CD4-positive, CD25-positive, alpha-beta regulatory T cell (primary cell): ENCODE results near the gene RARS2. TPM values are rescaled to one million over a fixed set of nuclear protein-coding genes. Genes with fewer than 3 reads are reported as not detected.

Source experiments
- ATAC-seq, 2 donors: fragments of 150-1000 bp; cut with Tn5 transposase; one replicate each; pipeline ENCODE4 v1.10.0; 2021; ENCODE audit warnings: low read depth in 2 of 2, moderate number of reproducible peaks in 2 of 2, moderate library complexity in 1 of 2
- DNase-seq, 3 donors: peaks; one replicate each; pipeline versions ENCODE4 v3.0.0 to v3.0.0-alpha.2; 2012 to 2022; ENCODE audit warnings: mixed read lengths in 1 of 3
- H3K27ac ChIP-seq: one replicate; pipeline ENCODE4 v1.7.0; 2013; ENCODE audit warnings: mild to moderate bottlenecking, low read length; ENCODE audit not compliant: insufficient read depth, poor library complexity, severe bottlenecking
- H3K27me3 ChIP-seq: one replicate; pipeline ENCODE4 v1.7.0; 2013; ENCODE audit warnings: low read length; ENCODE audit not compliant: control insufficient read depth, insufficient read depth
- H3K36me3 ChIP-seq: one replicate; pipeline ENCODE4 v1.7.0; 2013; ENCODE audit warnings: mild to moderate bottlenecking, low read length, moderate library complexity; ENCODE audit not compliant: control insufficient read depth, insufficient read depth
- H3K4me1 ChIP-seq: 2 replicates; pipeline ENCODE4 v1.7.0; 2013; ENCODE audit warnings: mild to moderate bottlenecking, low read length; ENCODE audit not compliant: insufficient read depth, control insufficient read depth, poor library complexity, severe bottlenecking
- H3K4me3 ChIP-seq: one replicate; pipeline ENCODE4 v1.7.0; 2013; ENCODE audit warnings: low read depth, mild to moderate bottlenecking, low read length, moderate library complexity
- H3K9me3 ChIP-seq, 2 experiments: 1 replicate in 1 of 2; 2 replicates in 1 of 2; pipeline ENCODE4 v1.7.0; 2013; ENCODE audit warnings: low read length in 2 of 2, mild to moderate bottlenecking in 1 of 2, moderate library complexity in 1 of 2; ENCODE audit not compliant: control insufficient read depth in 2 of 2
- H3K27ac Mint-ChIP-seq, 3 donors: one replicate each; pipeline ENCODE4 v1.8.0; 2020 to 2022; ENCODE audit warnings: mild to moderate bottlenecking in 3 of 3, mixed read lengths in 3 of 3, moderate library complexity in 2 of 3
- H3K27me3 Mint-ChIP-seq: one replicate; pipeline ENCODE4 v1.8.0; 2022; ENCODE audit warnings: mild to moderate bottlenecking, mixed read lengths
- H3K36me3 Mint-ChIP-seq: one replicate; pipeline ENCODE4 v1.8.0; 2020; ENCODE audit warnings: mixed read lengths
- H3K4me1 Mint-ChIP-seq, 4 donors: one replicate each; pipeline ENCODE4 v1.8.0; 2020 to 2022; ENCODE audit warnings: mixed read lengths in 4 of 4, mild to moderate bottlenecking in 1 of 4
- H3K4me3 Mint-ChIP-seq, 4 donors: one replicate each; pipeline ENCODE4 v1.8.0; 2020 to 2022; ENCODE audit warnings: mild to moderate bottlenecking in 4 of 4, mixed read lengths in 4 of 4, moderate library complexity in 3 of 4
- H3K9me3 Mint-ChIP-seq, 7 donors: one replicate each; pipeline ENCODE4 v1.8.0; 2020 to 2022; ENCODE audit warnings: mixed read lengths in 7 of 7, mild to moderate bottlenecking in 3 of 7, moderate library complexity in 2 of 7
- polyA plus RNA-seq, 4 donors: library from polyadenylated mRNA; unstranded; fragments of 300-500 nt; fragmentation: Illumina TruSeq; gene quantifications; one replicate each; pipeline ENCODE4 v1.2.3, GENCODE V29; 2021
- total RNA-seq: library from RNA; stranded (reverse); gene quantifications from one replicate; pipeline ENCODE4 v1.2.3, GENCODE V29; 2022

Gene RARS2
- total and polyA plus RNA-seq, 5 donors from 2014 or later: 34.0 to 44.7 (median 42.0) TPM

- Histone ChIP-seq H3K9me3 (no peaks in the 10 kb centered on the region), H3K4me3 (no peak overlapping the region), H3K36me3 (peaks cover 74% of the 10 kb centered on the region), H3K27ac (no peak overlapping the region), H3K27me3 (no peaks in the 10 kb centered on the region), H3K4me1 (no peaks in the 10 kb centered on the region)
- no peaks in the 10 kb centered on the region for H3K9me3 Mint-ChIP-seq
- no peak overlapping the region for H3K27ac Mint-ChIP-seq
- ATAC-seq (no peak), DNase-seq (no peak)
- no peak overlapping the region for H3K4me3 Mint-ChIP-seq
- H3K4me1 Mint-ChIP-seq: peaks cover 7 to 29% (median 11%) of the 10 kb centered on the region in 4 donors
- H3K27me3 Mint-ChIP-seq: no peaks in the 10 kb centered on the region
- H3K36me3 Mint-ChIP-seq: peaks cover 41% of the 10 kb centered on the region
Measured at GRCh38 chr6:87551799-87552198, 38.0 kb downstream of the RARS2 start.

GRCh38 chr6:87544474-87544735, 45.4 kb downstream of the RARS2 start:
- Mint-ChIP-seq H3K36me3 (peaks cover 49% of the 10 kb centered on the region), H3K27me3 (no peaks in the 10 kb centered on the region), H3K9me3 (peaks cover 0 to 8% (median under 1%) of the 10 kb centered on the region in 7 donors), H3K4me1 (peaks cover 0 to 4% (median under 1%) of the 10 kb centered on the region in 4 donors), H3K27ac (peak overlapping the region in 2 of 3 donors; percentile 5 to 25), H3K4me3 (no peak overlapping the region)
- Histone ChIP-seq H3K27me3 (no peaks in the 10 kb centered on the region), H3K27ac (no peak overlapping the region), H3K9me3 (peaks cover 10 to 13% of the 10 kb centered on the region in 2 experiments), H3K4me1 (no peaks in the 10 kb centered on the region), H3K4me3 (no peak overlapping the region), H3K36me3 (peaks cover 79% of the 10 kb centered on the region)
- no peak for ATAC-seq
- no peak for DNase-seq

GRCh38 chr6:87543696-87544473, 45.9 kb downstream of the RARS2 start:
- Mint-ChIP-seq H3K27ac (peak overlapping the region in 1 of 3 donors; percentile 5), H3K4me3 (no peak overlapping the region), H3K36me3 (peaks cover 52% of the 10 kb centered on the region), H3K27me3 (no peaks in the 10 kb centered on the region), H3K9me3 (peaks cover 0 to 11% (median 2%) of the 10 kb centered on the region in 7 donors), H3K4me1 (peaks cover 0 to 4% (median 0%) of the 10 kb centered on the region in 4 donors)
- no peak overlapping the region for H3K27ac ChIP-seq
- H3K4me1 ChIP-seq: no peaks in the 10 kb centered on the region
- DNase-seq: peak in 1 of 3 donors; percentile 2
- H3K9me3 ChIP-seq: peaks cover 10 to 17% of the 10 kb centered on the region in 2 experiments
- H3K36me3 ChIP-seq: peaks cover 79% of the 10 kb centered on the region
- no peak for ATAC-seq
- H3K27me3 ChIP-seq: no peaks in the 10 kb centered on the region
- no peak overlapping the region for H3K4me3 ChIP-seq

- Mint-ChIP-seq H3K27me3 (no peaks in the 10 kb centered on the region), H3K9me3 (peaks cover 0 to 11% (median 2%) of the 10 kb centered on the region in 7 donors), H3K4me3 (no peak overlapping the region)
Measured at GRCh38 chr6:87541744-87542143, 48.0 kb downstream of the RARS2 start.

GRCh38 chr6:87541041-87541440, 48.7 kb downstream of the RARS2 start:
- peaks cover 62% of the 10 kb centered on the region for H3K36me3 ChIP-seq
- peaks cover 52% of the 10 kb centered on the region for H3K36me3 Mint-ChIP-seq
- no peak for ATAC-seq

More at GRCh38 chr6:87541744-87542143, 48.0 kb downstream of the RARS2 start:
- no peak overlapping the region for H3K27ac ChIP-seq
- H3K4me1 ChIP-seq: no peaks in the 10 kb centered on the region
- no peaks in the 10 kb centered on the region for H3K27me3 ChIP-seq
- H3K9me3 ChIP-seq: peaks cover 10 to 17% of the 10 kb centered on the region in 2 experiments
- peaks cover 0 to 6% (median 1%) of the 10 kb centered on the region in 4 donors for H3K4me1 Mint-ChIP-seq
- peaks cover 55% of the 10 kb centered on the region for H3K36me3 Mint-ChIP-seq
- DNase-seq (no peak), ATAC-seq (no peak)
- H3K4me3 ChIP-seq: no peak overlapping the region
- H3K27ac Mint-ChIP-seq: no peak overlapping the region
- peaks cover 69% of the 10 kb centered on the region for H3K36me3 ChIP-seq

GRCh38 chr6:87540539-87540938, 49.2 kb downstream of the RARS2 start:
- Histone ChIP-seq H3K27me3 (no peaks in the 10 kb centered on the region), H3K4me3 (no peak overlapping the region), H3K36me3 (peaks cover 58% of the 10 kb centered on the region), H3K4me1 (no peaks in the 10 kb centered on the region), H3K9me3 (peaks cover 10 to 17% of the 10 kb centered on the region in 2 experiments), H3K27ac (no peak overlapping the region)
- Mint-ChIP-seq H3K27ac (no peak overlapping the region), H3K4me3 (no peak overlapping the region), H3K27me3 (no peaks in the 10 kb centered on the region), H3K4me1 (peaks cover 0 to 6% (median 1%) of the 10 kb centered on the region in 4 donors), H3K9me3 (peaks cover 0 to 11% (median 2%) of the 10 kb centered on the region in 7 donors), H3K36me3 (peaks cover 46% of the 10 kb centered on the region)
- no peak for DNase-seq
- no peak for ATAC-seq

More at GRCh38 chr6:87541041-87541440, 48.7 kb downstream of the RARS2 start:
- Histone ChIP-seq H3K27me3 (no peaks in the 10 kb centered on the region), H3K4me3 (no peak overlapping the region), H3K4me1 (no peaks in the 10 kb centered on the region), H3K9me3 (peaks cover 10 to 17% of the 10 kb centered on the region in 2 experiments), H3K27ac (no peak overlapping the region)
- no peak overlapping the region for H3K4me3 Mint-ChIP-seq
- H3K27me3 Mint-ChIP-seq: no peaks in the 10 kb centered on the region
- peaks cover 0 to 6% (median 1%) of the 10 kb centered on the region in 4 donors for H3K4me1 Mint-ChIP-seq
- DNase-seq: no peak
- H3K27ac Mint-ChIP-seq: no peak overlapping the region
- peaks cover 0 to 11% (median 2%) of the 10 kb centered on the region in 7 donors for H3K9me3 Mint-ChIP-seq

- H3K4me3 ChIP-seq: no peak overlapping the region
- H3K27ac ChIP-seq: no peak overlapping the region
- ATAC-seq (no peak), DNase-seq (peak in 1 of 3 donors; percentile 24)
- Mint-ChIP-seq H3K36me3 (peaks cover 39% of the 10 kb centered on the region), H3K27me3 (no peaks in the 10 kb centered on the region), H3K4me3 (no peak overlapping the region), H3K27ac (no peak overlapping the region), H3K4me1 (peaks cover 0 to 7% (median 4%) of the 10 kb centered on the region in 4 donors), H3K9me3 (peaks cover 0 to 11% (median 2%) of the 10 kb centered on the region in 7 donors)
- H3K9me3 ChIP-seq: peaks cover 10 to 17% of the 10 kb centered on the region in 2 experiments
- no peaks in the 10 kb centered on the region for H3K4me1 ChIP-seq
- H3K36me3 ChIP-seq: peaks cover 51% of the 10 kb centered on the region
- no peaks in the 10 kb centered on the region for H3K27me3 ChIP-seq
Measured at GRCh38 chr6:87539554-87539953, 50.2 kb downstream of the RARS2 start.
